ENCODE results near the gene POLR3E. TPM values are rescaled to one million over a fixed set of nuclear protein-coding genes. Genes with fewer than 3 reads are reported as not detected.

POLR3E gene
- total RNA-seq, 1 donor from 2014 or later: 97.1 TPM

- no peaks in the 10 kb centered on the region for H3K27me3 Mint-ChIP-seq
- ChIA-PET POLR2A (interaction anchor here (0.6 kb wide), 1 partner anchor 33 kb away, joined by 3 read pairs; no protein-coding TSS in a partner anchor), CTCF (interaction anchor here (0.6 kb wide), 1 partner anchor 73 kb away, joined by 3 read pairs; the partner anchor contains the start of gene EEF2K)
- H3K36me3 Mint-ChIP-seq (ENCODE audit: low read depth): peaks cover 53% of the 10 kb centered on the region
- H3K4me1 Mint-ChIP-seq: no peaks in the 10 kb centered on the region
- no peak overlapping the region for H3K4me3 Mint-ChIP-seq
- TF ChIP-seq, protein P1, sequence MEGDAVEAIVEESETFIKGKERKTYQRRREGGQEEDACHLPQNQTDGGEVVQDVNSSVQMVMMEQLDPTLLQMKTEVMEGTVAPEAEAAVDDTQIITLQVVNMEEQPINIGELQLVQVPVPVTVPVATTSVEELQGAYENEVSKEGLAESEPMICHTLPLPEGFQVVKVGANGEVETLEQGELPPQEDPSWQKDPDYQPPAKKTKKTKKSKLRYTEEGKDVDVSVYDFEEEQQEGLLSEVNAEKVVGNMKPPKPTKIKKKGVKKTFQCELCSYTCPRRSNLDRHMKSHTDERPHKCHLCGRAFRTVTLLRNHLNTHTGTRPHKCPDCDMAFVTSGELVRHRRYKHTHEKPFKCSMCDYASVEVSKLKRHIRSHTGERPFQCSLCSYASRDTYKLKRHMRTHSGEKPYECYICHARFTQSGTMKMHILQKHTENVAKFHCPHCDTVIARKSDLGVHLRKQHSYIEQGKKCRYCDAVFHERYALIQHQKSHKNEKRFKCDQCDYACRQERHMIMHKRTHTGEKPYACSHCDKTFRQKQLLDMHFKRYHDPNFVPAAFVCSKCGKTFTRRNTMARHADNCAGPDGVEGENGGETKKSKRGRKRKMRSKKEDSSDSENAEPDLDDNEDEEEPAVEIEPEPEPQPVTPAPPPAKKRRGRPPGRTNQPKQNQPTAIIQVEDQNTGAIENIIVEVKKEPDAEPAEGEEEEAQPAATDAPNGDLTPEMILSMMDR (IDR thresholded peaks at IDR 0.05): no peak
- DNase-seq (no peak), ATAC-seq (ENCODE audit: low read depth) (no peak)
- intact Hi-C loops (cut with micrococcal nuclease): no loop called here
- H3K27ac Mint-ChIP-seq: no peak overlapping the region
- no peaks in the 10 kb centered on the region for H3K9me3 Mint-ChIP-seq
Measured at GRCh38 chr16:22278441-22279230, 18.6 kb upstream of the POLR3E start.

GRCh38 chr16:22282254-22282892, 14.8 kb upstream of the POLR3E start:
- intact Hi-C loops (cut with micrococcal nuclease): no loop called here
- H3K27ac Mint-ChIP-seq: no peak overlapping the region
- H3K4me1 Mint-ChIP-seq: no peaks in the 10 kb centered on the region
- no peaks in the 10 kb centered on the region for H3K27me3 Mint-ChIP-seq
- CTCF ChIA-PET: no interaction called here
- no peak overlapping the region for H3K4me3 Mint-ChIP-seq
- no peak for ATAC-seq (ENCODE audit: low read depth)
- H3K36me3 Mint-ChIP-seq (ENCODE audit: low read depth): peaks cover 61% of the 10 kb centered on the region
- no peaks in the 10 kb centered on the region for H3K9me3 Mint-ChIP-seq
- POLR2A ChIA-PET: no interaction called here
- TF ChIP-seq, protein P1 (IDR thresholded peaks at IDR 0.05): no peak
- DNase-seq: no peak

DNA sequence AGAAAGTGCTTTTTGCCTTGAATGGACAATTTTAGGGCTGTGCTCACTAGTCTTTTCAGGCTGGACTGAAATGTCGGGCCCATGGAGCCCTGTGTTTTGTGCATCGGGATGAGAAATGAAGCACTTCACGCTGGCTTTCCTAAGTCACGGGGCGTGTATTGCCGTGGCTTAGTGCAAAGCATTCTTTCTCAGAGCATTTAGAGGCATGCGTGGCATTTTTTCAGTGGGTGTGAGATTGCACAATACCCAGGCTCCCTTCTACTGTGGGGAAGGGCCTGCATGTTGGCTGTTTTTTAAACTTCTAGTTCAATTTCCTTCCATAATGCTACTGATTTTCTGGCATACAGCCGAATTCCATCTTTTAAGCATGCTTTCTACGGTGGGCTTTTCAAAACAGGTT, 12.6 kb upstream of the POLR3E start:
- POLR2A ChIA-PET: no interaction called here
- Mint-ChIP-seq H3K27ac (no peak overlapping the region), H3K27me3 (no peaks in the 10 kb centered on the region), H3K36me3 (ENCODE audit: low read depth) (peaks cover 46% of the 10 kb centered on the region), H3K9me3 (no peaks in the 10 kb centered on the region), H3K4me3 (no peak overlapping the region), H3K4me1 (no peaks in the 10 kb centered on the region)
- TF ChIP-seq, protein P1 (IDR thresholded peaks at IDR 0.05): no peak
- DNase-seq (no peak), ATAC-seq (ENCODE audit: low read depth) (no peak)
- intact Hi-C loops (cut with micrococcal nuclease): no loop called here
- CTCF ChIA-PET: no interaction called here

GRCh38 chr16:22285080-22285479, 12.1 kb upstream of the POLR3E start:
- intact Hi-C loops (cut with micrococcal nuclease): no loop called here
- Mint-ChIP-seq H3K27me3 (no peaks in the 10 kb centered on the region), H3K36me3 (ENCODE audit: low read depth) (peaks cover 42% of the 10 kb centered on the region), H3K9me3 (no peaks in the 10 kb centered on the region), H3K27ac (no peak overlapping the region), H3K4me3 (no peak overlapping the region), H3K4me1 (no peaks in the 10 kb centered on the region)
- ATAC-seq (ENCODE audit: low read depth) (no peak), DNase-seq (no peak)
- ChIA-PET CTCF (no interaction called here), POLR2A (interaction anchor here (0.7 kb wide), 1 partner anchor 276 kb away, joined by 9 read pairs; no protein-coding TSS in a partner anchor)
- TF ChIP-seq, protein P1 (IDR thresholded peaks at IDR 0.05): no peak

DNA sequence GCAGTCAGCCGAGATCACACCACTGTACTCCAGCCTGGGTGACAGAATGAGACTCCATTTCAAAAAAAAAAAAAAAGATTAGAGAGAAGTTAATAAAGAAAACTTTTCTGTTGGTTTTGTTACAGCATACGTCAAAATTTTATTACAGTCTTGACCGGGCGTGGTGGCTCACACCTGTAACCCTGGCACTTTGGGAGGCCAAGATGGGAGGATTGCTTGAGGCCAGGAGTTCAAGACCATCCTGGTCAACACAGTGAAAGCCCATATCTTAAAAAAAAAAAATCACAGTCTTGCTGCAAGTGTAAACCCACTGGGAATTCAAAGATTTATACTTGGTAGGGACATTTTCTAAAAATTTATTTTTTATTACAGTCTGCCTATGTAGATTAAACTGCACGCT, 6.2 kb upstream of the POLR3E start:
- POLR2A ChIA-PET: no interaction called here
- no peaks in the 10 kb centered on the region for H3K36me3 Mint-ChIP-seq (ENCODE audit: low read depth)
- intact Hi-C loops (cut with micrococcal nuclease): loop anchor here (10.0 kb wide), 1 partner anchor 144 kb away; no protein-coding TSS in a partner anchor
- no peaks in the 10 kb centered on the region for H3K27me3 Mint-ChIP-seq
- no peak overlapping the region for H3K4me3 Mint-ChIP-seq
- H3K9me3 Mint-ChIP-seq: no peaks in the 10 kb centered on the region
- ATAC-seq (ENCODE audit: low read depth) (no peak), DNase-seq (no peak)
- CTCF ChIA-PET: no interaction called here
- TF ChIP-seq, protein P1 (IDR thresholded peaks at IDR 0.05): no peak
- peaks cover under 1% of the 10 kb centered on the region for H3K4me1 Mint-ChIP-seq
- no peak overlapping the region for H3K27ac Mint-ChIP-seq

Measured in activated B cell treated with CpG ODN at 0.5 μM for 24 hours (primary cell).